Cardiac muscle cell (in vitro differentiated cells and primary cell): ENCODE measurements around the gene OLFM4. TPM values are rescaled to one million over a fixed set of nuclear protein-coding genes. Genes with fewer than 3 reads are reported as not detected.

Experiments
- DNase-seq, 2 donors: peaks; one replicate each; pipeline versions ENCODE4 v3.0.0 to v3.0.0-alpha.2; 2010 to 2017; ENCODE audit warnings: low read depth in 1 of 2, low spot score in 1 of 2
- H3K27ac ChIP-seq: fragments of 200-600 bp; sonication (generic); 2 replicates; pipeline ENCODE4 v1.5.1; 2016
- H3K27me3 ChIP-seq: fragments of 200-600 bp; sonication (generic); 2 replicates; pipeline ENCODE4 v1.6.0; 2016; ENCODE audit warnings: control low read depth
- H3K36me3 ChIP-seq: fragments of 200-600 bp; sonication (generic); 2 replicates; pipeline ENCODE4 v1.5.1; 2016; ENCODE audit warnings: control low read depth
- H3K4me1 ChIP-seq: fragments of 200-600 bp; sonication (generic); 2 replicates; pipeline ENCODE4 v1.8.1; 2017; ENCODE audit warnings: low read depth, mild to moderate bottlenecking, mixed run types
- H3K4me3 ChIP-seq: fragments of 200-600 bp; sonication (generic); 2 replicates; pipeline ENCODE4 v1.5.1; 2016; ENCODE audit warnings: mild to moderate bottlenecking
- H3K9me3 ChIP-seq: fragments of 200-600 bp; sonication (generic); 2 replicates; pipeline ENCODE4 v1.5.1; 2017; ENCODE audit warnings: low read depth, mild to moderate bottlenecking, control low read depth
- CTCF ChIP-seq: IDR thresholded peaks from 2 replicates; pipeline ENCODE4 v1.5.1; 2012; ENCODE audit warnings: low read depth, mild to moderate bottlenecking, low read length
- polyA plus RNA-seq: library from polyadenylated mRNA; unstranded; fragments of >200 nt; fragmentation: Nextera tagmentation; extraction: Ambion mirVana; gene quantifications from 2 replicates; pipeline ENCODE4 v1.2.1, GENCODE V29; 2016
- total RNA-seq: library from RNA; depleted of rRNA; stranded (reverse); fragments of >200 nt; gene quantifications from 2 replicates; pipeline ENCODE4 v1.2.3, GENCODE V29; 2016

Gene OLFM4
- total and polyA plus RNA-seq, 2 experiments from 2014 or later, result not detected

GRCh38 chr13:53045189-53045588, 16.6 kb downstream of the OLFM4 start:
- no peak for DNase-seq
- no peak for TF ChIP-seq CTCF
- Histone ChIP-seq H3K27me3 (no peaks in the 10 kb centered on the region), H3K4me1 (no peaks in the 10 kb centered on the region), H3K36me3 (no peaks in the 10 kb centered on the region), H3K9me3 (no peaks in the 10 kb centered on the region), H3K4me3 (no peak overlapping the region), H3K27ac (no peak overlapping the region)

DNA sequence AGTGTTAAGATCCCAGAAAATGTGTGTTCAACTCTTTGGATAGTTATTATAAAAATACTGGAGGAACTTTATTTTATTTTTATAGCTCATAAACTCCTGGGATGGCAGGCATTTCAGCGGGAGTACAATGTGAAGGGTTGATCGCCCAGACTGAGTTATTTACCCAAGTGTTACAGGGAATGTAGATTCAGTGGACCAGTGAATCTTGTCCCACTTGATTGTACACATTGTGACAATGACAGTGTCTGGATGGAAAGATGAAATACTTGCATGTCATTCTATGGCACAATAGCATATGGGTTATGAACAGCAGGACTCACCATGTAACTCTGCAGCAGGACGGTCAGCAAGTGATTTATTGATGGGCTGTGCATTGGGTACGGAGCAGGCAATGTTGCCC, 20.3 kb downstream of the OLFM4 start:
- DNase-seq, result no peak
- Histone ChIP-seq H3K4me3 (no peak overlapping the region), H3K27ac (no peak overlapping the region), H3K4me1 (peaks cover 5% of the 10 kb centered on the region), H3K9me3 (no peaks in the 10 kb centered on the region), H3K36me3 (no peaks in the 10 kb centered on the region), H3K27me3 (no peaks in the 10 kb centered on the region)
- TF ChIP-seq CTCF, result no peak

DNA sequence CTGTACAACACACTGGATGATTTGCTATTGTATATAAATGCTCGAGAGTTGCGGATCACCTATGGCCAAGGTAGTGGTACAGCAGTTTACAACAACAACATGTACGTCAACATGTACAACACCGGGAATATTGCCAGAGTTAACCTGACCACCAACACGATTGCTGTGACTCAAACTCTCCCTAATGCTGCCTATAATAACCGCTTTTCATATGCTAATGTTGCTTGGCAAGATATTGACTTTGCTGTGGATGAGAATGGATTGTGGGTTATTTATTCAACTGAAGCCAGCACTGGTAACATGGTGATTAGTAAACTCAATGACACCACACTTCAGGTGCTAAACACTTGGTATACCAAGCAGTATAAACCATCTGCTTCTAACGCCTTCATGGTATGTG, 21.5 kb downstream of the OLFM4 start:
- H3K27ac ChIP-seq, result no peak overlapping the region
- no peak for TF ChIP-seq CTCF
- no peaks in the 10 kb centered on the region for H3K27me3 ChIP-seq

GRCh38 chr13:53052675-53053074, 24.1 kb downstream of the OLFM4 start:
- no peak for TF ChIP-seq CTCF
- Histone ChIP-seq H3K9me3 (no peaks in the 10 kb centered on the region), H3K27ac (no peak overlapping the region), H3K36me3 (no peaks in the 10 kb centered on the region), H3K4me3 (no peak overlapping the region), H3K27me3 (no peaks in the 10 kb centered on the region), H3K4me1 (peaks cover 5% of the 10 kb centered on the region)
- no peak for DNase-seq

More for the DNA sequence above, 21.5 kb downstream of the OLFM4 start:
- Histone ChIP-seq H3K9me3 (no peaks in the 10 kb centered on the region), H3K4me3 (no peak overlapping the region), H3K36me3 (no peaks in the 10 kb centered on the region), H3K4me1 (peaks cover 5% of the 10 kb centered on the region)
- DNase-seq, result no peak

GRCh38 chr13:53054569-53054968, 26.0 kb downstream of the OLFM4 start:
- H3K4me1 ChIP-seq, result peaks cover 5% of the 10 kb centered on the region
- H3K4me3 ChIP-seq, result no peak overlapping the region
- H3K27me3 ChIP-seq, result no peaks in the 10 kb centered on the region
- TF ChIP-seq CTCF, result no peak
- no peak for DNase-seq
- H3K36me3 ChIP-seq, result no peaks in the 10 kb centered on the region
- H3K27ac ChIP-seq, result no peak overlapping the region
- no peaks in the 10 kb centered on the region for H3K9me3 ChIP-seq
